GM18517 (cell line): ENCODE measurements around the gene SPP1.

Experiments
- ATAC-seq: cut with Tn5 transposase; IDR thresholded peaks from one replicate; pipeline ENCODE4 v1.9.1; 2021; ENCODE audit warnings: mild to moderate bottlenecking, moderate library complexity; ENCODE audit not compliant: unreplicated experiment

SPP1 gene

GRCh38 chr4:87950936-87951511 is 24.5 kb upstream of the SPP1 start:
- no peak for ATAC-seq

GRCh38 chr4:87953826-87954225 is 21.7 kb upstream of the SPP1 start:
- ATAC-seq, result no peak

- no peak for ATAC-seq
Observed at GRCh38 chr4:87956501-87956900, 19.0 kb upstream of the SPP1 start.

- no peak for ATAC-seq
Observed at GRCh38 chr4:87957061-87957460, 18.5 kb upstream of the SPP1 start.

- ATAC-seq, result no peak
Observed at GRCh38 chr4:87961993-87962392, 13.5 kb upstream of the SPP1 start.

GRCh38 chr4:87962398-87963146 is 12.9 kb upstream of the SPP1 start:
- ATAC-seq, result no peak

GRCh38 chr4:87965501-87965975 is 10.0 kb upstream of the SPP1 start:
- ATAC-seq, result no peak

- ATAC-seq, result no peak
Observed at GRCh38 chr4:87966095-87966496, 9.4 kb upstream of the SPP1 start.

GRCh38 chr4:87967193-87967592 is 8.3 kb upstream of the SPP1 start:
- ATAC-seq, result no peak

- no peak for ATAC-seq
Observed at GRCh38 chr4:87970121-87970520, 5.4 kb upstream of the SPP1 start.

- no peak for ATAC-seq
Observed at GRCh38 chr4:87971866-87972265, 3.6 kb upstream of the SPP1 start.

- ATAC-seq, result peak; percentile 66
Observed at GRCh38 chr4:87973283-87974169, 2.0 kb upstream of the SPP1 start.

- peak; percentile 20 for ATAC-seq
Observed at GRCh38 chr4:87974856-87975462, 555 bp upstream of the SPP1 start.

- no peak for ATAC-seq
Observed at GRCh38 chr4:87977521-87978278, 2.2 kb downstream of the SPP1 start.

GRCh38 chr4:87978681-87979080 is 3.2 kb downstream of the SPP1 start:
- no peak for ATAC-seq

GRCh38 chr4:87979810-87980209 is 4.3 kb downstream of the SPP1 start:
- no peak for ATAC-seq

GRCh38 chr4:87981486-87981885 is 6.0 kb downstream of the SPP1 start:
- ATAC-seq, result no peak

GRCh38 chr4:87982036-87982435 is 6.5 kb downstream of the SPP1 start:
- no peak for ATAC-seq

GRCh38 chr4:87982446-87983010 is 7.0 kb downstream of the SPP1 start:
- no peak for ATAC-seq

- no peak for ATAC-seq
Observed at GRCh38 chr4:87983996-87984395, 8.5 kb downstream of the SPP1 start.
